SJCRH30 (cell line): Measurements from ENCODE around the gene BAZ1B. TPM values are rescaled to one million over a fixed set of nuclear protein-coding genes. Genes with fewer than 3 reads are reported as not detected.
A peak's percentile ranks its signal among the peaks of the same experiment; 100 is the strongest.

Experiments used
- DNase-seq, 2 experiments: peaks; one replicate each; pipeline ENCODE4 v3.0.0-alpha.2; 2015 to 2020
- H3K27ac ChIP-seq: fragments of 250-450 bp; sonication (Bioruptor Pico); 2 replicates; pipeline ENCODE4 v1.5.1; 2020; ENCODE audit warnings: mild to moderate bottlenecking, moderate library complexity
- H3K27me3 ChIP-seq: fragments of 250-450 bp; sonication (Bioruptor Pico); 2 replicates; pipeline ENCODE4 v1.5.1; 2020; ENCODE audit warnings: mild to moderate bottlenecking, moderate library complexity
- H3K36me3 ChIP-seq: fragments of 250-450 bp; sonication (Bioruptor Pico); 2 replicates; pipeline ENCODE4 v1.5.1; 2020; ENCODE audit warnings: mild to moderate bottlenecking, moderate library complexity
- H3K4me1 ChIP-seq: fragments of 250-450 bp; sonication (Bioruptor Pico); 2 replicates; pipeline ENCODE4 v1.5.1; 2020; ENCODE audit warnings: mild to moderate bottlenecking, moderate library complexity
- H3K4me3 ChIP-seq: fragments of 250-450 bp; sonication (Bioruptor Pico); 2 replicates; pipeline ENCODE4 v1.5.1; 2020; ENCODE audit warnings: mild to moderate bottlenecking, moderate library complexity
- H3K9me3 ChIP-seq: fragments of 250-450 bp; sonication (Bioruptor Pico); replicated peaks from 2 replicates; pipeline ENCODE4 v1.5.1; 2020; ENCODE audit warnings: mild to moderate bottlenecking, moderate library complexity
- total RNA-seq: library from RNA; depleted of rRNA; stranded (reverse); fragments of >200 nt; shearing (Covaris generic); gene quantifications from 2 replicates; pipeline ENCODE4 v1.2.3, GENCODE V29; 2014

BAZ1B gene
- total RNA-seq, 1 experiment from 2014 or later, result 139 TPM

GRCh38 chr7:73452999-73453635, 69.0 kb downstream of the BAZ1B start:
- H3K27ac ChIP-seq, result no peak overlapping the region
- no peaks in the 10 kb centered on the region for H3K4me1 ChIP-seq
- no peaks in the 10 kb centered on the region for H3K9me3 ChIP-seq
- H3K4me3 ChIP-seq, result no peak overlapping the region
- H3K27me3 ChIP-seq, result no peaks in the 10 kb centered on the region
- no peak for DNase-seq
- H3K36me3 ChIP-seq, result peaks cover 81% of the 10 kb centered on the region

DNA sequence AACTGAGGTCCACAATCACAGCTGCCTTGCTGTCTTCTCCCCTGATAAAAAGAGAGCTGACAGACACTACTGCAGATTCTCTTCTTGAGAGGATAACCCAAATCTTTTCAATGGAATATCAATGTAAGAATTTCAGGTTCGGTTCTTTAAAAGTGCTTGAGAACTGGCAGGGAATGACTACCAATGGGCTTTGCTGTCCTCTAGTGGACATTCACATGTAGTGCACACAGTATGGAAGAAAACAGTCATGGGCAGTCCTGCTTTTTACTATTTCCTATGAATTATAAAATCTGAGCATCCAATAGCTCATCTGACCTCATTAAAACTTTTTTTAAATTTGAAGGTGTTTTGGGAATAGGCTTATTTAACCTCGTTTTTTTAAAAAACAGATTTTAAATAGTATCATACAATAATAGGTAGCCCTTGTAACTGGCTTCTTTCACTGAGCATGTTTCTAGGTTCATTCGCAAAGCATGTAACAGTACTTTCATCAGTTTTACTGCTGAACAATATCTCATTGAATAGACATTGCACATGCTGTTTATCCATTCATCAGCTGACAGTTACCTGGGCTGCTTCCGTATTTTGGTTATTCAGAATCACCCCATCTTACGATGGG, 70.2 kb downstream of the BAZ1B start:
- Histone ChIP-seq H3K9me3 (no peaks in the 10 kb centered on the region), H3K36me3 (peaks cover 81% of the 10 kb centered on the region), H3K4me3 (no peak overlapping the region), H3K4me1 (no peaks in the 10 kb centered on the region), H3K27ac (no peak overlapping the region), H3K27me3 (no peaks in the 10 kb centered on the region)
- peak in 1 of 2 experiments; percentile 76 for DNase-seq

- no peak for DNase-seq
- no peaks in the 10 kb centered on the region for H3K4me1 ChIP-seq
- no peaks in the 10 kb centered on the region for H3K9me3 ChIP-seq
- no peak overlapping the region for H3K27ac ChIP-seq
- no peak overlapping the region for H3K4me3 ChIP-seq
- H3K27me3 ChIP-seq, result no peaks in the 10 kb centered on the region
- H3K36me3 ChIP-seq, result peaks cover 85% of the 10 kb centered on the region
These were observed 72.7 kb downstream of the BAZ1B start for GRCh38 chr7:73449422-73449821.

DNA sequence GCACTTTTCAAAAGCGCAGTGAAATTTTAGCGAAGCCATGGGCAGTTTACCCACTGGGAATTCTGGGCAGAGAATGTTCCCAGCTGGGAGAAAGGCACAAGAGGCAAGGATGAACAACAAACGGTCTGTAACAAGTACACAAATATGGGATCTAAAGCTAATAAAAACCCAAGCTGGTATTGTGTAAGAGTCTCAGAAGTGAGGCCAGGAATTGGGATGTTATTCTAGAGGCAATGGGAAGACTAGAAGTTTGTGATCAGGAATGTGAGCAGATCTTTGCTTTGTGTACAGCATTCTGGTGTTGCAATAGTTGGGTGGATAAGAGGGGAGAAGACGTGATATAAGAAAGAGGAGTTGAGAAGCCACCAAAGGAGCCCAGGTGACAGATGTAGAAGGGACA, 73.5 kb downstream of the BAZ1B start:
- Histone ChIP-seq H3K27me3 (no peaks in the 10 kb centered on the region), H3K36me3 (peaks cover 85% of the 10 kb centered on the region), H3K4me3 (no peak overlapping the region), H3K27ac (no peak overlapping the region), H3K4me1 (no peaks in the 10 kb centered on the region), H3K9me3 (no peaks in the 10 kb centered on the region)
- DNase-seq, result no peak

- Histone ChIP-seq H3K27me3 (no peaks in the 10 kb centered on the region), H3K27ac (no peak overlapping the region), H3K36me3 (peaks cover 97% of the 10 kb centered on the region), H3K9me3 (no peaks in the 10 kb centered on the region), H3K4me1 (no peaks in the 10 kb centered on the region), H3K4me3 (no peak overlapping the region)
- DNase-seq, result no peak
These were observed 74.9 kb downstream of the BAZ1B start for GRCh38 chr7:73447121-73447733.

- Histone ChIP-seq H3K4me3 (no peak overlapping the region), H3K27me3 (no peaks in the 10 kb centered on the region), H3K4me1 (no peaks in the 10 kb centered on the region), H3K9me3 (no peaks in the 10 kb centered on the region), H3K27ac (no peak overlapping the region), H3K36me3 (peaks cover 95% of the 10 kb centered on the region)
- no peak for DNase-seq
These were observed 75.4 kb downstream of the BAZ1B start for GRCh38 chr7:73446682-73447081.

DNA sequence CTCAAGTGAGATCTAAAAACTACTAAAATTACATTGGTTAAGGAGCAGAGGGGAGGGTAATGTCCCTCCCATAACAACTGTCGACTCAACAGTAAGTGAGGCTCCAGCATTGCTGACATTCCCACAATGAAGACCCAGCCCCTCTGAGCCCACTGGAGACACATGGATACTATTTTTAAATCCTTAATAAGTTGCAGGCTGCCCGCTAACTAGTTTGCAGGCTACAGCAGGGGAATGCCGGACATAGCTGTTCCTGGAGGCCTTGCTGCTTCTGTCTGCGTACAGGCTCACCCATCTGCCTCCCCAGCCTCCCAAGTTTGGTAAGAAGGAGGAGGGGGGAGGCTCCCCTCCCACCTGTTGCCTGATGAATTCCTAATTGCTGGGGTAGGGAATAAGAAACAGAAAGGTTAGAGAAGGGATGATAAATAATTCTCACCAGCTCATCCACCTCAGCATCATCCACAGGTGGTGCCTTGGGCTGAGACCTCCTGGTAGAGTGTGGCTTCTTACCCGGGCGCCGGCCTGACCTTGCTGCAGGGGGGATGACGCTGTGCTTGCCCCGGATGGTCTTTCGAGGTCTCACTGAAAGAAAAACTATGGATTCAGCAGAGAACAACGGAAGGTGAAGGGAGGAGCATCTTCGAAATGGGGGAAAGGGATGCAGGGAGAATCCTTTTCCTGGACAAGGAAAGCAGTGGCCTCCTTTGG, 78.4 kb downstream of the BAZ1B start:
- H3K36me3 ChIP-seq, result peaks cover 89% of the 10 kb centered on the region
- no peak overlapping the region for H3K4me3 ChIP-seq
- no peaks in the 10 kb centered on the region for H3K4me1 ChIP-seq
- H3K27ac ChIP-seq, result no peak overlapping the region
- no peak for DNase-seq
- no peaks in the 10 kb centered on the region for H3K27me3 ChIP-seq
- H3K9me3 ChIP-seq, result no peaks in the 10 kb centered on the region

DNA sequence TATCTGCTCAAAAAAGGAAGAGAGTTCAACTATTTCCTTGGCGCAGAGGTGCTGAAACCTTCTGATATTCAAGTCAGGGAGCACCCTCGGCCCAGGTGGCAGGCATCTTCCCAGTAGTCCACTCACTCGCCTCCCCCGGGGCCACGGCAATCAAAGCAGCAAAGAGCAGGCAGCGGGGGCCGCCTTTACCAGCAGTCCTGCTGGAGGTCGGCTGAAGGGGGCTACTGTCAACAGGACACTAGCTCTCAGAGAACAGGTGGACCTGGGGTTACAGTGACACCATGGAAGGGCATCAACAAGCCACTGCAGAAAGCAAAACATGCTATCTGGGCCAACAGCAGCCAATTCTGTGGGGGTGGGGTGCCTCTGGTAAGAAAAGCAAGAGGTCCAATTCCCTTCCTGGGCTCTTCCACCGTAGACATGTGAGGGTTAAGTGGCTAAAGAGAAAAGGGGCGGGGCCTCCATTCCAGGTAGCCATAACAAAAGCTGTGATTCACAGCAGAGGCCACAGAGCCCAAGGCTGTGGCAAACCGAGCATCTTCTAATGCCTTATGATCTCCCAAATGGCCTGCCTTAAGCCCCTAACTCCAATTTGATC, 79.1 kb downstream of the BAZ1B start:
- DNase-seq, result no peak
- H3K4me1 ChIP-seq, result no peaks in the 10 kb centered on the region
- H3K27ac ChIP-seq, result no peak overlapping the region
- H3K27me3 ChIP-seq, result no peaks in the 10 kb centered on the region
- peaks cover 82% of the 10 kb centered on the region for H3K36me3 ChIP-seq
- no peak overlapping the region for H3K4me3 ChIP-seq
- H3K9me3 ChIP-seq, result no peaks in the 10 kb centered on the region

GRCh38 chr7:73442222-73442902, 79.7 kb downstream of the BAZ1B start:
- no peak for DNase-seq
- Histone ChIP-seq H3K9me3 (no peaks in the 10 kb centered on the region), H3K27ac (no peak overlapping the region), H3K4me1 (peaks cover 4% of the 10 kb centered on the region), H3K36me3 (peaks cover 75% of the 10 kb centered on the region), H3K27me3 (no peaks in the 10 kb centered on the region), H3K4me3 (no peak overlapping the region)

DNA sequence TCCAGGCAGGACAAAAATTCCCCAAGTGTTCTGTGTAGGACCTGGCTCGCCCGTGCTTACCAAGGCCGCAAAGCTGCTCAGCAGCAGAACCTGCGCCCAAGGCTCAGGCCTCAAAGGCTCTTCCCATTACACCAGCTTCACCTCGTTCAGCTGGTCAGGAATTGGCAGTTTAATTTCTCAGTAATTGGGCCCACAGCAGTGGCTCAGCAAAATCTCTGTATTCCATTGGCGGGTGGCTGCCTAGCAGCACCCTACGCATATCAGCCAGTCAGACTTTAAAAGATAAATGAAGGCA, 82.7 kb downstream of the BAZ1B start:
- no peaks in the 10 kb centered on the region for H3K27me3 ChIP-seq
- H3K27ac ChIP-seq, result no peak overlapping the region
- H3K9me3 ChIP-seq, result no peaks in the 10 kb centered on the region
- no peak overlapping the region for H3K4me3 ChIP-seq
- peaks cover 22% of the 10 kb centered on the region for H3K4me1 ChIP-seq
- no peak for DNase-seq
- H3K36me3 ChIP-seq, result peaks cover 47% of the 10 kb centered on the region

DNA sequence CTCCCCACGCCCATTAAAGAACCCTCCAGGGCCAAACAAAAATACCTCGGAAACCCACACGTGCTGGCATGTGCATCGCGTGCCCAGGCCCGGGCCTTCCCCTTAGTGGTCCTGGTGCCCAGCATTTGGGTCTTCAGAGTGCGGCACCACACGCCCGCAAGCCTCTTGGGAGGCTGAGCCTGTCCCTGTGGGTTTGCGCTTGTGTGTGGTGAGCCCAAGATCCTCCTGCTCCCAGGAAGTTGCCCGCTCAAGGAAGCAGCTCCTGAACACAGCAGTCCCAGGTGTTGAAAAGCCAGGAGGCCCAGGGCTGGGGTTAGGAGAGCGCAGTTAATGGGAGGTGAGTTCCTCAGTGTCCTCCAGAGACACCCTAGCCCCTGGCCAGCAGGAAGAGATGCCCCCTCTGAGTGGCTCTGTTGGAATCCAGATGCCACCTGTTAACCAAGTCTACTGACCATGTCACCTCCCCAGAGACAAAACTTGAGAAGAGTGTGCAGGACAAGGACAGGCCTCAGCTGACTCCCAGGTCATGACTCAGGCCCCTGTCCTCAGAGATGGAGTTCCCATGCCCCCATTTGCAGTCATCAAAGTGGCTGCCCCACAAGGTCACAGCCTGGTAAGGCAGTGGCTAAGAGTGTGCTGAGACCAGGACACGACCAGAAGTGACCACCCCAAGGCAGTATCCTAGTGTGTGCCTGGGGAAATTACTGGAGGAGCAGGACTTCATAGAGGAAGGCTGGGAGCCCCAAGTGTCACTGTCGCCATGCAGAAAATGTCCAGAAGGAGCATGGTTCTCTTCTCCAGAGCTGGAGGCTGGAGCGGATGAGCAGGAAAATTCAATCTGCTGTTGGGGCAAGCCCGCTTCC, 83.3 kb downstream of the BAZ1B start:
- H3K4me1 ChIP-seq, result peaks cover 22% of the 10 kb centered on the region
- H3K27ac ChIP-seq, result no peak overlapping the region
- no peaks in the 10 kb centered on the region for H3K27me3 ChIP-seq
- H3K36me3 ChIP-seq, result peaks cover 41% of the 10 kb centered on the region
- DNase-seq, result no peak
- H3K9me3 ChIP-seq, result no peaks in the 10 kb centered on the region
- H3K4me3 ChIP-seq, result no peak overlapping the region

DNA sequence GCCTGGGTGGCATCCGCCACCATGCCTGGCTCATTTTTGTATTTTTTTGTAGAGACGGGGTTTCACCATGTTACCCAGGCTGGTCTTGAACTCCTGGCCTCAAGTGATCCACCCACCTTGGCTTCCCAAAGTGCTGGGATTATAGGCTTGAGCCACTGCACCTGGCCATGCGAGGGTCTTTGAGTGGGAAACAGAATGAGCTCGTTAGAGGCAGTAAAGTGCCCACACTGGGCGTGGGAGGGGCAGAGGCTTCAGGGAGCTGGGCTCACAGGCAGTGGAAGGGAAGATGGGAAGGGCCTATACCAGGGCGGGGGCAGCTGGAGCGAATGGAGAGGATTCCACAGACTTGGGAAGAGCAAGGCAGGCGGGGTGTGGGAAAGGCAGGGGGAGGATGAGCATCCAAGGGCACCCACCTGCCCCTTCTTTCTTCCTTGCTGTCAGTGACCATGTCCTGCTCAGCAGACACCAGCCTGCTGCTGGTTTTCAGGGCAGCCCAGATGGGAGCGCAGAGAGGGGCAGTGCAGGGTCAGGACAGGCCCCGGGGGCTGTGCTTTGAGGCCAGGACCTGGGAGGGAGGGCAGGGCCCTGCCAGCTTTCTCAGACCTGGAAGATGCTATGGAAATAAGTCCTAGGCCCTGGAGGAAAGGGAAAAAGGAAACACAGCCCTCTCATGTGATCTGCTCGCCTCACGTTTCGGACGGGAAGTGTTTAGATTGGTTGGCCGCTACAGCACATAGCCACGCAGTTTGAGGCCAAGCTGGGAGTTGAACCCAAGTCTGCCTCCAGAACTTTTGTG, 84.3 kb downstream of the BAZ1B start:
- Histone ChIP-seq H3K36me3 (peaks cover 32% of the 10 kb centered on the region), H3K27ac (no peak overlapping the region), H3K4me3 (no peak overlapping the region), H3K9me3 (no peaks in the 10 kb centered on the region), H3K27me3 (no peaks in the 10 kb centered on the region), H3K4me1 (peaks cover 22% of the 10 kb centered on the region)
- peak in 1 of 2 experiments; percentile 49 for DNase-seq

DNA sequence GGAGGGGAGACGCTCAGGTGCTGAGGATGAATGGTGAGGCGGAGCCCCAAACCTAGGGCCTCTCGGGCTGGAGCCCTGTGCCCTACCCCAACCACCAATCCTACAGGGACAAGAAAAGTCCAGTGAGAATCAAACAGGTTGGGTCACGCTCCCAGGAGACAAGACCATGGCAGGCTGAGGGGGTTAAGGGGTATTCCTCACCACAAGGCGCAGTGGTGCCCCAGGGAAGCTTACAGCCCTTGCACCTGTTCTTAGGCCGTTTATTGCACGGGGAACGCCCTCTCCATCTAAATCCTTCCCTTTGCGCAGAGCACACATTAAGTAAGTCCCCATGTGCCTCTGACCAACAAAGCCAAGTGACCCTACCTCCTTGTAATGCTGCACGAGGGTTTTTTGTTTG, 85.0 kb downstream of the BAZ1B start:
- Histone ChIP-seq H3K4me3 (no peak overlapping the region), H3K36me3 (peaks cover 24% of the 10 kb centered on the region), H3K27me3 (no peaks in the 10 kb centered on the region), H3K27ac (no peak overlapping the region), H3K4me1 (peaks cover 22% of the 10 kb centered on the region), H3K9me3 (no peaks in the 10 kb centered on the region)
- peak; percentile 50 to 72 for DNase-seq
